ENCODE data around the gene BIRC5. TPM values are rescaled to one million over a fixed set of nuclear protein-coding genes. Genes with fewer than 3 reads are reported as not detected.
"Not testable (repeated sequence)": the region's sequence is repeated elsewhere in the genome, so short reads cannot be mapped to it uniquely, and the experiment has no call there.

Gene BIRC5
- polyA plus RNA-seq, 1 donor: 13.6 TPM

- DNase-seq: no peak
Measured at GRCh38 chr17:78240839-78241238, 26.8 kb downstream of the BIRC5 start.

GRCh38 chr17:78241277-78242023 is 27.4 kb downstream of the BIRC5 start:
- no peak for DNase-seq

- DNase-seq: no peak
Measured at GRCh38 chr17:78242024-78242742, 28.1 kb downstream of the BIRC5 start.

GRCh38 chr17:78247304-78247703 is 33.3 kb downstream of the BIRC5 start:
- no peak for DNase-seq

GRCh38 chr17:78248051-78248914 is 34.2 kb downstream of the BIRC5 start:
- no peak for DNase-seq

- no peak for DNase-seq
Measured at GRCh38 chr17:78249074-78249817, 35.2 kb downstream of the BIRC5 start.

- DNase-seq: no peak
Measured at GRCh38 chr17:78249818-78250806, 36.1 kb downstream of the BIRC5 start.

- DNase-seq: peak; percentile 81
Measured at GRCh38 chr17:78250891-78251772, 37.1 kb downstream of the BIRC5 start.

GRCh38 chr17:78251773-78252103 is 37.7 kb downstream of the BIRC5 start:
- DNase-seq: no peak

GRCh38 chr17:78252111-78252634 is 38.1 kb downstream of the BIRC5 start:
- no peak for DNase-seq

- no peak for DNase-seq
Measured at GRCh38 chr17:78252701-78253635, 38.9 kb downstream of the BIRC5 start.

- DNase-seq: not testable (repeated sequence)
Measured at GRCh38 chr17:78253636-78253945, 39.5 kb downstream of the BIRC5 start.

GRCh38 chr17:78253946-78254672 is 40.1 kb downstream of the BIRC5 start:
- DNase-seq: peak; percentile 91

GRCh38 chr17:78255029-78255656 is 41.1 kb downstream of the BIRC5 start:
- DNase-seq: no peak

GRCh38 chr17:78255953-78256706 is 42.1 kb downstream of the BIRC5 start:
- no peak for DNase-seq

- DNase-seq: no peak
Measured at GRCh38 chr17:78256707-78257591, 42.9 kb downstream of the BIRC5 start.
